ENCODE data around the gene RARB. TPM values are rescaled to one million over a fixed set of nuclear protein-coding genes. Genes with fewer than 3 reads are reported as not detected.
A peak's percentile ranks its signal among the peaks of the same experiment; 100 is the strongest.

RARB gene
- polyA plus RNA-seq, 6 donors from 2014 or later = 0.13 to 0.17 TPM; not detected in 4

DNA sequence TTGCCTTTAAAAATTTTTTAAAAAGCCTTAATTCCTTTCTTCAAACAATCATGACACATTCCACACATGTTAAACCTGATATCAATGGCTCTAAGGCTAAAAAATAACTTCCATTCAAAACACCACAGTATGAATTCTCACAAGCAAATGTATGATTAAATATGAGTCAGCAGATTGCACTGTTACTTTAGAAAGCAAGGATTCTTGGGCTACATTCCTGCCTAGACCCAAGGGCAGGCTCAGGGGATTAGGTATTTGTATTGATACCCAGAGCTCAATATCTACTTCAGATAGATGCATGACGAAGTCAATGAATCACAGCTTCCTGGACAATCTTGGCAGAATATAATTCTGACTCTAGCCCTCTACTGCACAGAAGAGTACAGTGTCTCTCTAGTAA lies 65.7 kb downstream of the RARB start:
- H3K4me1 Mint-ChIP-seq = no peaks in the 10 kb centered on the region
- H3K36me3 Mint-ChIP-seq = peaks cover 25 to 35% of the 10 kb centered on the region in 2 donors
- no peaks in the 10 kb centered on the region for H3K27me3 Mint-ChIP-seq
- no peak overlapping the region for H3K27ac Mint-ChIP-seq
- DNase-seq (no peak), ATAC-seq (ENCODE audit: low read depth in 2 of 2) (no peak)
- peaks cover 9 to 51% (median 28%) of the 10 kb centered on the region in 7 donors for H3K9me3 Mint-ChIP-seq
- peak overlapping the region in 1 of 8 donors; percentile 18 for H3K4me3 Mint-ChIP-seq

DNA sequence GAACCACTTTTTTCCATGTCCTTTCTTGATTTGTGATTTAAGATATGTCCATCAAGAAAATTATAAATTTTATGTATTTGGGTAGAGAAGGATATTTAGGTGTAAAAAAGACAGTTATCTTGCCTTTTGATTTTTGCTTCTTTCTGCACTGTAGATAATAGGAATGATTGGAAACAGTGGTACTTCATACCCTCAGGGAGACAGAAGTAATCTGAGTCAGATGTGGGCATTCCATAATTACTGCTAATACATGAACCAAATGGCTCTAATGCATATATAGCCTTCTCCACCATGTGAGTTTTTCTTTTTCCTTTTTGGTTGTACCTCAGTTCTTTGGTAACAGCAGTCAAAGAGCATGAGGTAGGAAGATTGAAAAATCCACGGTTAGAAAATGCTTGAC lies 67.2 kb downstream of the RARB start:
- Mint-ChIP-seq H3K27me3 (no peaks in the 10 kb centered on the region), H3K27ac (no peak overlapping the region), H3K36me3 (peaks cover 25 to 35% of the 10 kb centered on the region in 2 donors)

GRCh38 chr3:25495726-25496253 lies 67.7 kb downstream of the RARB start:
- Mint-ChIP-seq H3K4me3 (no peak overlapping the region), H3K27ac (no peak overlapping the region), H3K36me3 (peaks cover 25 to 35% of the 10 kb centered on the region in 2 donors), H3K27me3 (no peaks in the 10 kb centered on the region), H3K4me1 (no peaks in the 10 kb centered on the region), H3K9me3 (peaks cover 7 to 58% (median 28%) of the 10 kb centered on the region in 7 donors)
- ATAC-seq (ENCODE audit: low read depth in 2 of 2) (no peak), DNase-seq (no peak)

More for the DNA sequence above, 67.2 kb downstream of the RARB start:
- peaks cover 7 to 56% (median 28%) of the 10 kb centered on the region in 7 donors for H3K9me3 Mint-ChIP-seq
- no peaks in the 10 kb centered on the region for H3K4me1 Mint-ChIP-seq
- ATAC-seq (ENCODE audit: low read depth in 2 of 2) (no peak), DNase-seq (no peak)
- no peak overlapping the region for H3K4me3 Mint-ChIP-seq

DNA sequence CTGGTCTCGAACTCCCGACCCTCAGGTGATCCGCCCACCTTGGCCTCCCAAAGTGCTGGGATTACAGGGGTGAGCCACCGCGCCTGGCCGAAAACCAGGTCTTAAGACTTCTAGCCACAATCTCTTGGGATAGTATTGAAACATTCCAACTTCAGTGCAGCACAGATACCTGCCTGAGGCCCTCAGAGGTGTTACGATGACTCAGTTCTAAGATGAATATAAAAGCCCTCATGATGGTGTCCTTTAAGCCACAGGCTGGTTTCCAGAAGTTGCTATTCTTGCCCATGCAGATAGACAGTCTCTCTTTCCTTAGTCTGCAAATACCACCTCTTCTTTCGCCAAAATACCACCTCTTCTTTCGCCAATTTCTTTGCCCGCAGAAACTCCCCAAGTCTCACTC lies 69.0 kb downstream of the RARB start:
- no peaks in the 10 kb centered on the region for H3K4me1 Mint-ChIP-seq
- no peak overlapping the region for H3K4me3 Mint-ChIP-seq
- peaks cover 25 to 35% of the 10 kb centered on the region in 2 donors for H3K36me3 Mint-ChIP-seq
- no peak overlapping the region for H3K27ac Mint-ChIP-seq
- H3K27me3 Mint-ChIP-seq = peaks cover 0 to 5% (median 0%) of the 10 kb centered on the region in 3 donors
- peaks cover 7 to 59% (median 28%) of the 10 kb centered on the region in 7 donors for H3K9me3 Mint-ChIP-seq
- ATAC-seq (ENCODE audit: low read depth in 2 of 2) (no peak), DNase-seq (no peak)

DNA sequence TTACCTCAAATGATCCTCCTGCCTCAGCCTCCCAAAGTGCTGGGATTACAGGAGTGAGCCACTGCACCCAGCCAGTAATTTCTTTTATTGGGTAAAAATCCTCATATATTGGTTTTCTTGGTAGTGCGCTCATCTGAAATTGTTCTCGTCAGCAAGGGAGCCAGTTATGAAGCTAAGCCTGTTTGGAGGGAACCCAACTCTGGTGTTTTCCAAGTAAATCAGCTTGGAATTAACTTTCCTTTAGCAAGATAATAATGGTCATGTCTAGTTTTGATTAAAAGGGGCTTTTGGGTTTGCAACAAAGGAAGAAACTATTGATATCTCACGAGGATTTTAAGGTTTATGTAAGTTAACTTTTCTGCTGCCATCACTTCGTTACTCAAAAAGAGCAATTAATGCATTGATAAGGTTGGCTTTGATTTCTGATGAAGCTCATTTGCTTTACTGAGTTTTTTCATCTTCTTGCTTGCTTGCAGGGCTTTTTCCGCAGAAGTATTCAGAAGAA lies 72.7 kb downstream of the RARB start:
- ATAC-seq (ENCODE audit: low read depth in 2 of 2) = no peak
- Mint-ChIP-seq H3K27ac (no peak overlapping the region), H3K4me1 (no peaks in the 10 kb centered on the region)

DNA sequence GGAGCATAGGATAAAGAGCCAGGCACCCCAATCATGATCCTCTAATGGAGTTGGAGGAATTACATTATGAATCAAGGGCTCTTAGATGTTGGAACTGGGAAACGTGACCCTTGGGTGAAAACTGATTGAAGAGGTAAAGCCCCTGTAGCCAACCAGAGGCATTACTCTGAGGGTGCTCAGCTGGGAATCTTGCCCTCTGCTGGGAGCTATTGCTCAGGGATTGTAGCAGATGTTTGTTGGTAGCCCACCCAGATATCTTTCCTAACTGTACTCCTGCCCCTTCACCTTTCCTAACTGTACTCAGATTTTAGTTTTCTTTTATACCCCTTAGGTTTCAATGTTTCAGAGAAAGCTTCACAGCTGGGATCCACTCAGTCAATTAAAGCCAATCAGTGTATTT lies 74.2 kb downstream of the RARB start:
- H3K4me1 Mint-ChIP-seq = no peaks in the 10 kb centered on the region
- H3K4me3 Mint-ChIP-seq = no peak overlapping the region
- DNase-seq (no peak), ATAC-seq (ENCODE audit: low read depth in 2 of 2) (no peak)
- peaks cover 0 to 16% (median 7%) of the 10 kb centered on the region in 3 donors for H3K27me3 Mint-ChIP-seq
- no peak overlapping the region for H3K27ac Mint-ChIP-seq
- peaks cover 7 to 9% of the 10 kb centered on the region in 2 donors for H3K36me3 Mint-ChIP-seq
- H3K9me3 Mint-ChIP-seq = peaks cover 0 to 17% (median 4%) of the 10 kb centered on the region in 7 donors

More for the DNA sequence above, 72.7 kb downstream of the RARB start:
- DNase-seq = no peak
- H3K4me3 Mint-ChIP-seq = no peak overlapping the region
- peaks cover 0 to 16% (median 7%) of the 10 kb centered on the region in 3 donors for H3K27me3 Mint-ChIP-seq
- H3K36me3 Mint-ChIP-seq = peaks cover 10% of the 10 kb centered on the region in 2 donors
- H3K9me3 Mint-ChIP-seq = peaks cover 0 to 22% (median 6%) of the 10 kb centered on the region in 7 donors

- Mint-ChIP-seq H3K36me3 (peaks cover 0 to 4% of the 10 kb centered on the region in 2 donors), H3K4me1 (no peaks in the 10 kb centered on the region)
- no peak for ATAC-seq (ENCODE audit: low read depth in 2 of 2)
Observed at GRCh38 chr3:25503898-25504301, 75.8 kb downstream of the RARB start.

DNA sequence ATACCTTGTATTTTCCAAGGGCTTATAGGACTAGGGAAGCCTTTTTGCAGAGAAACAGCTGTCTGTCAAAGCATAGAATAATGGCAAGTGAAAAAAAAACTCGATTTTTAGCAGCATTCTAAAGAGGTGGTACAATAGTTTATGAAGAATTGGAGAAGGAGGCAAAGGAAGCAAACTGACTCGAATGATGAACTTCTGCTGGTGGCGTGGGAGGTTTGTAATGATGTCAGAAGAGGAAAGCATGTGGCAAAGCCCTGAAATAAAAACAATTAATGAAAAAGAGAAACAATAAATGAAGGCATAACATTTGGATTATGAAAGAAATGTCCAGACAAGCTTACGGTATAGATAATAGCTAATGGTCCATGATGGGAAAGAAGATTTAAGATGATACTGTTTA lies 77.5 kb downstream of the RARB start:
- no peaks in the 10 kb centered on the region for H3K4me1 Mint-ChIP-seq
- peaks cover 6 to 16% (median 11%) of the 10 kb centered on the region in 3 donors for H3K27me3 Mint-ChIP-seq
- no peak overlapping the region for H3K27ac Mint-ChIP-seq
- ATAC-seq (ENCODE audit: low read depth in 2 of 2) (no peak), DNase-seq (no peak)
- H3K36me3 Mint-ChIP-seq = peaks cover 0 to 4% of the 10 kb centered on the region in 2 donors
- H3K9me3 Mint-ChIP-seq = peaks cover 0 to 5% (median 0%) of the 10 kb centered on the region in 7 donors
- H3K4me3 Mint-ChIP-seq = peak overlapping the region in 1 of 8 donors; percentile 1

More at GRCh38 chr3:25503898-25504301, 75.8 kb downstream of the RARB start:
- Mint-ChIP-seq H3K27ac (no peak overlapping the region), H3K9me3 (peaks cover 0 to 10% (median 0%) of the 10 kb centered on the region in 7 donors), H3K4me3 (no peak overlapping the region), H3K27me3 (peaks cover 0 to 16% (median 7%) of the 10 kb centered on the region in 3 donors)
- no peak for DNase-seq

DNA sequence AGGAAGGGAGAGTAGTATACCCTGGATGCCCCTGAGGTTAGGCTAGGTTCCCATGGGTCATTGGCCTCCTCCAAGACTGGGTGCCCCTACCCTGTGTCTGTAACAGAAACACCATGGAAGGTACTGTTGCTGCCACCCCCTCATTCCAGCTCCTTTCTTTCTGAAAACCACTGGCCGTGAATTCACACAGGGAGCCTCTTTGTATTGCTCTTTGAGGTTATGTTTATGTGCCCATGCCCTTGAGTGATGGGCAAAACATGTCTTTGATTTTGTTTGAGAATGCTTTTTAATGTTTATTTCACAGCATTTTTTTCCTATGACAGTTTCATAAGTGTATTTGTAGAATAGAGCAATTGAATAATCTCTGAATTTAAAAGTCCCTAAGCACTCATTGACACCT lies 79.7 kb downstream of the RARB start:
- H3K4me3 Mint-ChIP-seq = no peak overlapping the region
- no peaks in the 10 kb centered on the region for H3K4me1 Mint-ChIP-seq
- H3K27ac Mint-ChIP-seq = no peak overlapping the region
- H3K36me3 Mint-ChIP-seq = peaks cover 0 to 4% of the 10 kb centered on the region in 2 donors
- H3K9me3 Mint-ChIP-seq = peaks cover 0 to 3% (median 0%) of the 10 kb centered on the region in 7 donors
- peaks cover 6 to 11% (median 7%) of the 10 kb centered on the region in 3 donors for H3K27me3 Mint-ChIP-seq
- ATAC-seq (ENCODE audit: low read depth in 2 of 2) (no peak), DNase-seq (no peak)

- H3K9me3 Mint-ChIP-seq = peaks cover 0 to 3% (median 0%) of the 10 kb centered on the region in 7 donors
- DNase-seq (no peak), ATAC-seq (ENCODE audit: low read depth in 2 of 2) (no peak)
- no peak overlapping the region for H3K27ac Mint-ChIP-seq
- peaks cover under 1 to 11% (median 6%) of the 10 kb centered on the region in 3 donors for H3K27me3 Mint-ChIP-seq
- peaks cover 0 to 3% (median 0%) of the 10 kb centered on the region in 3 donors for H3K4me1 Mint-ChIP-seq
- H3K36me3 Mint-ChIP-seq = peaks cover 0 to 4% of the 10 kb centered on the region in 2 donors
- H3K4me3 Mint-ChIP-seq = no peak overlapping the region
Observed at GRCh38 chr3:25508433-25508832, 80.4 kb downstream of the RARB start.

DNA sequence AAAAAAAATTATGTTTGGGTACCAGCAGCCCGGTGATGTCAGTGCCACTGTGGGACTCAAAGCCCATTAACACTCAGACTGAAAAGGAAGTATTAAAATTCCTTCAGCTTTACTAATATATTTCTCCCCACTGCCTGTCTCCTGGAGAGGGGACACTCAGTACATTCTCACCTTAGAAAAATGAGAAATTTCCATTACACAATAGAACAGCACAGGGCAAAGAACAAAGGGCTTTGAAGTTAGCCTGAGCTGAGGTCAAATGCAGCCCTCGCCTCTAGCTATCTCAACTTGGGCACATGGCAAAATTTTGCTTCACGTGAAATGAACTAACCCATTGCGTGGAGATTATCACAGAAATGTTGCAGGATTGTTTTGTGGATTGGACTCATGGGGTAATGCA lies 80.8 kb downstream of the RARB start:
- Mint-ChIP-seq H3K36me3 (peaks cover 0 to 4% of the 10 kb centered on the region in 2 donors), H3K4me3 (no peak overlapping the region), H3K4me1 (peaks cover 0 to 6% (median 0%) of the 10 kb centered on the region in 3 donors), H3K27ac (no peak overlapping the region), H3K9me3 (peaks cover 0 to 3% (median 0%) of the 10 kb centered on the region in 7 donors), H3K27me3 (peaks cover 0 to 14% (median 6%) of the 10 kb centered on the region in 3 donors)
- ATAC-seq (ENCODE audit: low read depth in 2 of 2) (no peak), DNase-seq (no peak)

DNA sequence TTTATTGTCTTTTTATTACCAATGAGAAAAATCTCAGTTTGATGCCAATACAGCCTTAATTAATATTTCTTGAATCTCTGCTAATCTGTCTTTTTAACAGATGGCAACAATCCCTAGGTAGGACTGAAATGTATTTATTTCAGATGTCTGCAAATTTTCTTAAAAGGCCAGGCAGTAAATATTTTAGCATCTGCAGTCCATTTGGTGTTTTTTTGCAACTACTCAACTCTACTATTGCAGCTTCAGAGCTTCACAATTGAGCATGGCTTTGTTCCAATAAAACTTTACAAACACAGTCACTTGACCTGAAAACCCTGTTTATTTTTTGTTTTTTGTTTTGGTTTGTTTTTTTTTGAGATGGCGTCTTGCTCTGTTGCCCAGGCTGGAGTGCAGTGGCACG lies 82.7 kb downstream of the RARB start:
- Mint-ChIP-seq H3K36me3 (no peaks in the 10 kb centered on the region), H3K27ac (no peak overlapping the region), H3K4me3 (no peak overlapping the region), H3K4me1 (peaks cover 0 to 6% (median 0%) of the 10 kb centered on the region in 3 donors), H3K27me3 (peaks cover 0 to 19% (median 6%) of the 10 kb centered on the region in 3 donors), H3K9me3 (peaks cover 0 to 5% (median 0%) of the 10 kb centered on the region in 7 donors)
- no peak for ATAC-seq (ENCODE audit: low read depth in 2 of 2)
- no peak for DNase-seq

GRCh38 chr3:25511972-25512721 lies 84.1 kb downstream of the RARB start:
- Mint-ChIP-seq H3K9me3 (peaks cover 0 to 5% (median 0%) of the 10 kb centered on the region in 7 donors), H3K27me3 (peaks cover 0 to 19% (median 6%) of the 10 kb centered on the region in 3 donors), H3K4me3 (no peak overlapping the region), H3K27ac (no peak overlapping the region), H3K36me3 (no peaks in the 10 kb centered on the region), H3K4me1 (peaks cover 0 to 6% (median 0%) of the 10 kb centered on the region in 3 donors)
- DNase-seq = no peak
- no peak for ATAC-seq (ENCODE audit: low read depth in 2 of 2)
